Fibroblast of lung (primary cell): ENCODE data around the gene SLC7A4.

ENCODE experiments used
- CTCF ChIP-seq, 2 donors: IDR thresholded peaks in 1 of 2; conservative IDR thresholded peaks in 1 of 2; 1 replicate in 1 of 2; 2 replicates in 1 of 2; pipeline ENCODE4 v1.5.1; 2011 to 2012; ENCODE audit warnings: low read length in 2 of 2, control low read depth in 1 of 2, inconsistent platforms in 1 of 2, low read depth in 1 of 2, mild to moderate bottlenecking in 1 of 2
- EZH2 ChIP-seq: IDR thresholded peaks from 2 replicates; pipeline ENCODE4 v1.5.1; 2012; ENCODE audit warnings: low read length, control low read depth, mild to moderate bottlenecking; ENCODE audit errors: missing control alignments

GRCh38 chr22:21055880-21056319 is 23.5 kb upstream of the SLC7A4 start:
- no peak for TF ChIP-seq CTCF (conservative IDR thresholded peaks at IDR 0.05 in 1 of 2, IDR thresholded peaks at IDR 0.05 in 1 of 2; ENCODE audit: low read depth in 1 of 2, low read length in 2 of 2)
- TF ChIP-seq EZH2 = no peak
